SU-DHL-6 (cell line): ENCODE measurements around the gene SULF2.

Experiments
- H2AFZ ChIP-seq: fragments of 200-600 bp; sonication (generic); 2 replicates; pipeline ENCODE4 v1.6.1; 2014; ENCODE audit warnings: low read depth, mild to moderate bottlenecking, moderate library complexity, mixed read lengths, antibody characterized with exemption, low read length; ENCODE audit not compliant: severe bottlenecking
- H3F3A ChIP-seq: fragments of 200-600 bp; shearing (Covaris generic); 2 replicates; pipeline ENCODE4 v1.6.0; 2016; ENCODE audit warnings: antibody characterized with exemption, mild to moderate bottlenecking; ENCODE audit not compliant: insufficient read depth
- H3K27ac ChIP-seq: fragments of 200-600 bp; sonication (generic); 2 replicates; pipeline ENCODE4 v1.5.1; 2016; ENCODE audit warnings: low read depth, mild to moderate bottlenecking, low read length, moderate library complexity, mixed read lengths
- H3K27me3 ChIP-seq: fragments of 200-600 bp; sonication (generic), shearing (Covaris generic); 2 replicates; pipeline ENCODE4 v1.6.0; 2014; ENCODE audit warnings: mild to moderate bottlenecking, low read length
- H3K36me3 ChIP-seq: fragments of 200-600 bp; sonication (generic); 2 replicates; pipeline ENCODE4 v1.6.1; 2014; ENCODE audit warnings: mild to moderate bottlenecking, low read length, mixed read lengths
- H3K4me2 ChIP-seq: fragments of 300-600, 200-600 bp; shearing (Covaris generic), sonication (generic); 2 replicates; pipeline ENCODE4 v1.6.0; 2014; ENCODE audit warnings: low read length, low read depth, mild to moderate bottlenecking; ENCODE audit not compliant: poor library complexity, severe bottlenecking
- H3K4me3 ChIP-seq: fragments of 200-600 bp; sonication (generic); 2 replicates; pipeline ENCODE4 v1.5.1; 2014; ENCODE audit warnings: antibody characterized with exemption, low read length, mild to moderate bottlenecking, mixed read lengths; ENCODE audit not compliant: insufficient read depth, poor library complexity, severe bottlenecking
- H3K79me2 ChIP-seq: fragments of 200-600 bp; sonication (generic); 2 replicates; pipeline ENCODE4 v1.6.1; 2014; ENCODE audit warnings: mild to moderate bottlenecking, low read length, moderate library complexity; ENCODE audit not compliant: insufficient read depth
- H3K9ac ChIP-seq: fragments of 200-600 bp; sonication (generic); 2 replicates; pipeline ENCODE4 v1.7.0; 2014; ENCODE audit warnings: mild to moderate bottlenecking, low read length
- H3K9me2 ChIP-seq: fragments of 200-600 bp; sonication (generic); replicated peaks from 2 replicates; pipeline ENCODE4 v1.6.1; 2014; ENCODE audit warnings: low read length; ENCODE audit not compliant: insufficient read depth
- H3K9me3 ChIP-seq: fragments of 200-600 bp; sonication (generic); 2 replicates; pipeline ENCODE4 v1.6.1; 2014; ENCODE audit warnings: low read length, mixed read lengths; ENCODE audit not compliant: insufficient read depth
- H4K20me1 ChIP-seq: fragments of 200-600 bp; sonication (generic); 2 replicates; pipeline ENCODE4 v1.6.1; 2014; ENCODE audit warnings: low read depth, mild to moderate bottlenecking, antibody characterized with exemption, low read length, moderate library complexity, mixed read lengths
- CTCF ChIP-seq: fragments of 200-600 bp; sonication (generic); IDR thresholded peaks from one replicate; pipeline ENCODE4 v1.5.1; 2017; ENCODE audit warnings: antibody characterized with exemption, mild to moderate bottlenecking, low read length, moderate library complexity; ENCODE audit not compliant: insufficient read depth, poor library complexity, severe bottlenecking
- EZH2phosphoT487 ChIP-seq: fragments of 200-600 bp; sonication (generic), shearing (Covaris generic); conservative IDR thresholded peaks from 2 replicates; pipeline ENCODE4 v1.6.1; 2018; ENCODE audit warnings: mild to moderate bottlenecking, antibody characterized with exemption, low read length, moderate library complexity, mixed read lengths

The SULF2 gene

GRCh38 chr20:47663354-47664067 is 121.8 kb downstream of the SULF2 start:
- no peaks in the 10 kb centered on the region for H3K9me3 ChIP-seq
- no peaks in the 10 kb centered on the region for H3K27me3 ChIP-seq
- no peak overlapping the region for H3K4me3 ChIP-seq
- no peak for TF ChIP-seq EZH2phosphoT487
- peak; percentile 88 for TF ChIP-seq CTCF
- peaks cover 8% of the 10 kb centered on the region; the same call in 1 of the 2 replicates for H4K20me1 ChIP-seq
- H3K79me2 ChIP-seq = no peaks in the 10 kb centered on the region
- peaks cover 64% of the 10 kb centered on the region for H3F3A ChIP-seq
- no peaks in the 10 kb centered on the region for H3K9me2 ChIP-seq
- H3K4me2 ChIP-seq = no peak overlapping the region
- H3K27ac ChIP-seq = no peak overlapping the region
- no peak overlapping the region for H3K9ac ChIP-seq
- peaks cover 10% of the 10 kb centered on the region for H3K36me3 ChIP-seq
- H2AFZ ChIP-seq = no peak overlapping the region

GRCh38 chr20:47662483-47663353 is 122.6 kb downstream of the SULF2 start:
- no peak overlapping the region for H2AFZ ChIP-seq
- peaks cover 17% of the 10 kb centered on the region for H3K36me3 ChIP-seq
- no peaks in the 10 kb centered on the region for H3K27me3 ChIP-seq
- H3K4me3 ChIP-seq = no peak overlapping the region
- no peak overlapping the region for H3K4me2 ChIP-seq
- TF ChIP-seq CTCF = no peak
- TF ChIP-seq EZH2phosphoT487 = no peak
- H3K9me3 ChIP-seq = no peaks in the 10 kb centered on the region
- no peaks in the 10 kb centered on the region for H3K9me2 ChIP-seq
- no peak overlapping the region for H3K9ac ChIP-seq
- no peaks in the 10 kb centered on the region for H3K79me2 ChIP-seq
- peaks cover 67% of the 10 kb centered on the region for H3F3A ChIP-seq
- H3K27ac ChIP-seq = no peak overlapping the region
- peaks cover 11% of the 10 kb centered on the region; the same call in 1 of the 2 replicates for H4K20me1 ChIP-seq

- no peak overlapping the region for H3K9ac ChIP-seq
- peaks cover 27% of the 10 kb centered on the region for H3K36me3 ChIP-seq
- H3K79me2 ChIP-seq = no peaks in the 10 kb centered on the region
Observed at GRCh38 chr20:47661714-47662113, 123.6 kb downstream of the SULF2 start.

More at GRCh38 chr20:47661714-47662113, 123.6 kb downstream of the SULF2 start:
- Histone ChIP-seq H3K27ac (no peak overlapping the region), H3K9me3 (no peaks in the 10 kb centered on the region), H3K27me3 (no peaks in the 10 kb centered on the region), H2AFZ (no peak overlapping the region), H3F3A (peaks cover 67% of the 10 kb centered on the region), H3K4me3 (no peak overlapping the region), H3K4me2 (no peak overlapping the region), H4K20me1 (peaks cover 15% of the 10 kb centered on the region), H3K9me2 (no peaks in the 10 kb centered on the region)
- no peak for TF ChIP-seq EZH2phosphoT487
- no peak for TF ChIP-seq CTCF
